SK-N-SH treated with all-trans-retinoic acid at 6 μM for 48 hours (cell line): ENCODE data around the gene MMP12.

Source experiments
- ARNTL ChIP-seq: fragments of 450-650 bp; formaldehyde crosslinking; IDR thresholded peaks from 2 replicates; pipeline ENCODE4 v1.5.0; 2020; ENCODE audit warnings: low read depth, mild to moderate bottlenecking, moderate library complexity, borderline replicate concordance
- CSDC2 ChIP-seq: fragments of 250-450 bp; sonication (Bioruptor Pico); IDR thresholded peaks from 2 replicates; pipeline ENCODE4 v1.5.0; 2020; ENCODE audit warnings: mild to moderate bottlenecking, moderate library complexity
- PATZ1 ChIP-seq: fragments of 250-450 bp; sonication (Bioruptor Pico); IDR thresholded peaks from 2 replicates; pipeline ENCODE4 v1.8.0; 2020; ENCODE audit warnings: mild to moderate bottlenecking, moderate library complexity, borderline replicate concordance
- ZFP30 ChIP-seq: fragments of 450-650 bp; formaldehyde crosslinking; IDR thresholded peaks from 2 replicates; pipeline ENCODE4 v1.5.0; 2022; ENCODE audit warnings: mild to moderate bottlenecking, moderate library complexity

GRCh38 chr11:102840018-102840417, 34.8 kb downstream of the MMP12 start:
- no peak for TF ChIP-seq ARNTL (CRISPR knock-in tag)
- no peak for TF ChIP-seq ZFP30 (CRISPR knock-in tag)
- TF ChIP-seq PATZ1 (CRISPR knock-in tag), result no peak
- TF ChIP-seq CSDC2 (CRISPR knock-in tag), result no peak
